ENCODE measurements around the gene SCARF2. TPM values are rescaled to one million over a fixed set of nuclear protein-coding genes. Genes with fewer than 3 reads are reported as not detected.

Gene SCARF2
- total RNA-seq, 2 experiments from 2014 or later: 1.1 to 1.2 TPM

DNA sequence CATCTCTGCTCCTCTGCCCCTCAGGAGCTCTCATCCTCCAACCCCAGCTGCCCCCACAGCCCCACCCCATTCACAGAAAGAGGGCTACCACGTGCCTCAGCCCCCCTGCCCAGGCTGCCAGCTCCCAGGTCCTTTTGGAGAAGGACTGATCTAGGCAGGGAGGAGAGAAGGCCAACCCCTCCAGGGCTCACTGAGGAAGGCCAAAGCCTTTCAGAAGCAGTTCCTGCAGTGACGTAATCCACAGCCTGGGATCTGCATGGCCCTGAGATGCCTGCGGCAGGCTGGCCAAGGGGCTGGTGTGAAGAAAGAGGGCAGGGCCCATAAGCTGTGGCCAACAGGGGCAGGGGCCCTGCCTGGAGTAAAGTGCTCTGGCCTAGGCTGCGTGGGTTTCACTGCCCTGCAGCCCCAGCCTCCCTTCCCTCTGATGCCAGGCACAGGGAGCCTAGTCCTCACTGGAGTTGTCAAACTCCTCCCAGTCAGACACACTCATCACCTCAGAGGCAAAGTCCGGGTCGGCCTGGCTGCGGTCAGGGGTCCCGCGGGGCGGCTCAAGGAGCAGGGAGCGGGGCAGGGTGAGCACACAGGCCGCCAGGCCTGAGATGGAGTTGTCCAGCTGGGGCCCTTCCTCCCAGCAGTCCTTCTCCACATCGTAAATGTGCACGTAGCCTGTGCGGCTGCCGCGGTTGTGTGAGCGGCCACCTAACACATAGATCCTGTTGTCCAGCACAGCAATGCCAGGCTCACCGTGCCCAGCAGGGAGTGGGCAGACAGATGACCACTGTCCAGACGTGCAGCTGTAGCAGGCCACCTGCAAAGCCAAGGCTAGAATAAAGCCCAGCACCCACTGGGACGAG, 4.2 kb upstream of the SCARF2 start:
- POLR2A ChIA-PET: no interaction called here

DNA sequence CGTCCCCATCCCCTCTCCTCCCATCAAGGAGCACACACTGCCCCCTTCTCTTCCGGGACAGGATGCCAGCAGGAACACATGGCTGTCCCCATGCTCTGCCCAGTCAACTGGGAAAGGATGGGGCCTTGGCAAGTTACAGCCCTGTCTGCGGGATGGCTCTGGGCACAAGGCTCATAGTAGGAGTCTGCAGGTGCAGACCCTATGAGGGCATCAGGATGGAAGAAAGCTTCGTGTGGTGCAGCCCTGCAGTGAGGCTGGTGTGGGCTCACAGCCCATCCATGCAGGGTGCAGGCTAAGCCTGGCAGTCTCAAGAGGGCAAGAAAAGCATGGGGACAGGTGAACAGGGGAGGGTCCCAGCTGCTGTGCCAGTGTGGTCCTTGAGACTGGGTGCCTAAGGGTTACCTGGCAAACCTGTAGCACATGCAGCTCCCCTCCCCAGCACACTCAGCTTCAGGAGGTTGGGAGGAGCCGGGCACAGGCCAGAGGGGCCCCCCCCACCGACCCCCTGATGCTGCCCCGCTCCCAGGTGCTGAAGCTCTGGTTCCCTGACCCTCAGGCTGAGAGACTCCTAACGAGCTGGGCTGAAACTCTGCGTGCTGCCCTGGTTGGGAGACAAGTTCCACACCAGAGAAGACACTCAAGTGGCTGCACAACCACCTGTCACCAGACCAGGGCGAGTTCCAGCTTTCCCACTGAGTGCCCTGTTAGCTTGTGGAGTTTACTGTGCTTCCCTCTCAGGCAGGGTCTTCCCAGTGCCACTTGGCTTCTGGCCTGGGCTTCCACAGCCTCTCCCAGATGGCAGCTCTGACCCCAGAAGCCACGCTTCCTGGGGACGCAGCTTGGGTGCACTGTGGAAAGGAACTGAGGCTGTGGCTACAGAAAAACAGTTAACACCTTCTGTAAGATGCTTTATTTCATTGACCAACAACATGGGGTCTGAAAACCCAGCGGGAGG, 3.3 kb upstream of the SCARF2 start:
- peaks cover 25% of the 10 kb centered on the region for H3K27me3 Mint-ChIP-seq
- H3K4me1 Mint-ChIP-seq: peaks cover 8% of the 10 kb centered on the region
- no peak overlapping the region for H3K27ac Mint-ChIP-seq
- DNase-seq: no peak
- H3K36me3 Mint-ChIP-seq (ENCODE audit: low read depth): peaks cover 14% of the 10 kb centered on the region
- no peak overlapping the region for H3K4me3 Mint-ChIP-seq
- CTCF ChIA-PET: interaction anchor here (1.2 to 1.5 kb wide), 2 partner anchors 13 to 23 kb away, joined by 4 to 5 read pairs; no protein-coding TSS in a partner anchor
- POLR2A ChIA-PET: no interaction called here
- no peaks in the 10 kb centered on the region for H3K9me3 Mint-ChIP-seq

More for the DNA sequence above, 4.2 kb upstream of the SCARF2 start:
- no peak for DNase-seq
- Mint-ChIP-seq H3K4me3 (no peak overlapping the region), H3K36me3 (ENCODE audit: low read depth) (peaks cover 14% of the 10 kb centered on the region), H3K9me3 (no peaks in the 10 kb centered on the region), H3K27me3 (peaks cover 20% of the 10 kb centered on the region), H3K4me1 (peaks cover 6% of the 10 kb centered on the region), H3K27ac (no peak overlapping the region)
- CTCF ChIA-PET: interaction anchor here (1.2 to 1.5 kb wide), 2 partner anchors 12 to 22 kb away, joined by 4 to 5 read pairs; no protein-coding TSS in a partner anchor

DNA sequence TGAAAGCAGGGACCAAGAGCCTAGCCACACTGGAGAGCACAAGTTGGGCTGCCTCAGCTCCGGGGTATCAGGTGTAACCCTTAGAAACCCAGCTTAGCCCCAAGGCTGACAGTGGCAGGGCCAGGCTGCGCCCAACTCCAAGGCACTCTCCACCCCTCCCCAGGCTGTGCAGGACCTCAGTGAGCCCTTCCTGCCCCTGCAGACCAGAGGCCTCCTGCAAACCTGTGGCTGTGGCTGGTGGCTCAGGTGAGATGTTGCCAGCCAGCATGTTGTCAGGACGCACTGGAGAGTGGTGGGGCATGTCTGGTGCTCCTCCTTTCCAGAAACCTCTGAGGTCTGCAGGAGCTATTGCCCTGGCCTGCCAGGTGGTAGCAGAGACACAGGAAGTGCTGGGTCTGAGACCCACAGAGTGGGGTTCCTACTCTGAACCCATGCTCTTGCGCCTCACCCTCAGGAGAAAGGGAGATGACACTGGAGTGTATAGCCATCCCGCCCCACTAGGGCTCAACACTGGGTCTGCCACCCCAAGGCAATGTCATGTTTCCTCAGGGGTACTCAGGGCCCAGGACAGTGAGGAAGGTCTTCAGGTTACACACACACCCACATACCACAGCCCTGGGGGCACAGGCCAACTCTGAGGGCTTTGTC, 2.4 kb upstream of the SCARF2 start:
- Mint-ChIP-seq H3K27me3 (peaks cover 34% of the 10 kb centered on the region), H3K4me1 (peaks cover 8% of the 10 kb centered on the region), H3K4me3 (no peak overlapping the region), H3K36me3 (ENCODE audit: low read depth) (peaks cover 14% of the 10 kb centered on the region), H3K9me3 (no peaks in the 10 kb centered on the region), H3K27ac (no peak overlapping the region)
- POLR2A ChIA-PET: no interaction called here
- CTCF ChIA-PET: no interaction called here
- no peak for DNase-seq

- no peak overlapping the region for H3K27ac Mint-ChIP-seq
- ChIA-PET POLR2A (no interaction called here), CTCF (no interaction called here)
- peaks cover 39% of the 10 kb centered on the region for H3K27me3 Mint-ChIP-seq
- no peak overlapping the region for H3K4me3 Mint-ChIP-seq
- H3K9me3 Mint-ChIP-seq: no peaks in the 10 kb centered on the region
- H3K4me1 Mint-ChIP-seq: peaks cover 8% of the 10 kb centered on the region
- no peak for DNase-seq
- peaks cover 13% of the 10 kb centered on the region for H3K36me3 Mint-ChIP-seq (ENCODE audit: low read depth)
These were observed 1.9 kb upstream of the SCARF2 start for GRCh38 chr22:20439556-20439927.

- H3K36me3 Mint-ChIP-seq (ENCODE audit: low read depth): peaks cover 7% of the 10 kb centered on the region
- H3K4me1 Mint-ChIP-seq: peaks cover 8% of the 10 kb centered on the region
- ChIA-PET POLR2A (no interaction called here), CTCF (no interaction called here)
- H3K4me3 Mint-ChIP-seq: no peak overlapping the region
- no peak for DNase-seq
- H3K27ac Mint-ChIP-seq: no peak overlapping the region
- H3K27me3 Mint-ChIP-seq: peaks cover 46% of the 10 kb centered on the region
- no peaks in the 10 kb centered on the region for H3K9me3 Mint-ChIP-seq
These were observed 1.3 kb upstream of the SCARF2 start for GRCh38 chr22:20438678-20439492.

DNA sequence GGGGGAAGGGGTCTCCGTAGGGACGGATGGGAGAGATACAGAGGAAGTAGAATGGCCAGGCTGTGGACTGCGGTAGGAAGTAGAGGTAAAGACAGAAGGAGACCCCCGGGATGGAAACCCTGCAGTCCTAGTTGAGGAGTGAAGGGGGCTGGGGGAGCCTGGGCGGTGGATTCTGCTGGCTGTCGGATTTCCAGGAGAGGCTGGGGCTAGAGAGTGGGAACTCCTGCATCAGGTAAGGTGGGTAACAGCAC, 727 bp upstream of the SCARF2 start:
- POLR2A ChIA-PET: no interaction called here

DNA sequence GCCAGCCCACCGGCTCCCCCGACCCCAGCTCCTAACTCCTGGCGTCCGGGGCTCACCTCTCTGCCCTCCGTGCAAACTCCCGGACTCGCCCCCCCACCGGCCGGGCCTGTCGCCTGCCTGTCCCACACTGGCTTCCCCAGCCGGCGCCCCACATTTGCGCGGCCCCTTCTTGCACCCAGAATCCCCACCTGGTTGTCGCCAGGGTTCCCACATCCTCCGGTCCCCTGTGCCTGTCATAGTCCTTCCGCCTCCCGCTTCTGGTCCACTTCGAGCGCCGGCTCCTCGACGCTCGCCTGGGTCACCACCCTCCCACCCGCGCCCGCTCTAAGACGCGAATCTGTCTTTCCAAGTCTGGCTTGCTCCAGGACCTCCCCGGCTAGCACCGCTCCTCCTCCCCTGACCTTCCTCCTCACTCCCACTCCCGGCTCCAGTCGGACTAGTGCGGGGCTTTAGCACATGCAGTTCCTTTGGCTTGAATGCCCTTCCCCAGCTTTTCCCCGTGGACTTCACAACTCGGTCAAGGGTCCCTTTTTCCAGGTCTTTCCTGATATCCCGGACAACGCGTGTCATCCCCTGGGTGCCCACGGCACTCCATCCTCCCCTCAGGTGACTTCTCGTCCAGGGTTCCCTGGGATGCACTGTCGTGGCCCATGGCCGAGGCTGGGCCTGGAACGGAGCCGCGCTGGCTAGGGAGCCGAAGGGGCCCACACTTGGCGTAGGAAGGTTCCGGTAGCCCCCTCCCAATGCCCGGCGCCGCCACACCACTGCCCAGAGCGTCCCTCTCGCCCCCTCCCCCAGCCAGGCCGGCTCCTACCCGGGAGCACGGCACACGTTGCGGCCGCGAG, 635 bp downstream of the SCARF2 start:
- peak overlapping the region; percentile 43 for H3K4me3 Mint-ChIP-seq
- H3K9me3 Mint-ChIP-seq: no peaks in the 10 kb centered on the region
- no peaks in the 10 kb centered on the region for H3K36me3 Mint-ChIP-seq (ENCODE audit: low read depth)
- no peak for DNase-seq
- H3K27me3 Mint-ChIP-seq: peaks cover 59% of the 10 kb centered on the region
- ChIA-PET CTCF (interaction anchor here (1.2 kb wide), 1 partner anchor 19 kb away, joined by 6 read pairs; no protein-coding TSS in a partner anchor), POLR2A (no interaction called here)
- H3K4me1 Mint-ChIP-seq: peaks cover 12% of the 10 kb centered on the region
- H3K27ac Mint-ChIP-seq: no peak overlapping the region

More for the DNA sequence above, 727 bp upstream of the SCARF2 start:
- Mint-ChIP-seq H3K27ac (no peak overlapping the region), H3K4me1 (peaks cover 8% of the 10 kb centered on the region), H3K27me3 (peaks cover 48% of the 10 kb centered on the region), H3K9me3 (no peaks in the 10 kb centered on the region), H3K4me3 (no peak overlapping the region), H3K36me3 (ENCODE audit: low read depth) (peaks cover 7% of the 10 kb centered on the region)
- CTCF ChIA-PET: no interaction called here
- no peak for DNase-seq

DNA sequence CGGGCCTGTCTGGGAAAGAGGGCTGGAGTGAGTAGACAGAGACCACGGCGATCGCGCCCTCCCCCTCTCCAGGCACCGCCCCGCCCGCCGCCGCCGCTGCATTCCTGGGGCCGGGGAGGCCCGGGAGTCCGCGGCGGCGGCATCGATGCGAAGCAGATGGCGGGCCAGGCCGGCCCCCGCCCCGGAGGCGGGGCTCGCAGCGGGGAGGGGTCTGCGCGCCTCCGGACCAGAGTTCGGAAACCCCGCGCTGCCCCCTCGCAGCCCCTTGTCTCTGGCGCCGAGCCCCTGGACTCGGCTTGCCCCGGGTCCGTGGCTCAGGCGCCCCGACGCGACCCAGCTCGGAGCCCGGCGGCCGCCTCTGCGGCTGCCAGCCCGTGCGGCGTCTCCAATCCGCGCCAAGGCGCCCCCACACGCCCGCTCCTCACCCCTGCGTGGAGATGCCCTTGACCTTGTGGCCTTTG, 1.3 kb downstream of the SCARF2 start:
- Mint-ChIP-seq H3K4me1 (peaks cover 13% of the 10 kb centered on the region), H3K4me3 (peak overlapping the region; percentile 43), H3K27me3 (peaks cover 65% of the 10 kb centered on the region), H3K27ac (no peak overlapping the region), H3K9me3 (no peaks in the 10 kb centered on the region), H3K36me3 (ENCODE audit: low read depth) (no peaks in the 10 kb centered on the region)
- CTCF ChIA-PET: interaction anchor here (1.2 kb wide), 1 partner anchor 20 kb away, joined by 6 read pairs; no protein-coding TSS in a partner anchor
- no peak for DNase-seq
- POLR2A ChIA-PET: no interaction called here

- Mint-ChIP-seq H3K27ac (no peak overlapping the region), H3K4me3 (no peak overlapping the region), H3K9me3 (no peaks in the 10 kb centered on the region), H3K27me3 (peaks cover 68% of the 10 kb centered on the region), H3K4me1 (peaks cover 15% of the 10 kb centered on the region), H3K36me3 (ENCODE audit: low read depth) (no peaks in the 10 kb centered on the region)
- ChIA-PET POLR2A (no interaction called here), CTCF (interaction anchor here (0.8 to 1.2 kb wide), 3 partner anchors 8 to 21 kb away, joined by 3 to 6 read pairs (median 3); no protein-coding TSS in a partner anchor)
- no peak for DNase-seq
These were observed 2.0 kb downstream of the SCARF2 start for GRCh38 chr22:20435436-20436306.

GRCh38 chr22:20434773-20435172, 2.9 kb downstream of the SCARF2 start:
- POLR2A ChIA-PET: no interaction called here
- Mint-ChIP-seq H3K4me3 (no peak overlapping the region), H3K27me3 (peaks cover 73% of the 10 kb centered on the region), H3K27ac (no peak overlapping the region), H3K36me3 (ENCODE audit: low read depth) (no peaks in the 10 kb centered on the region), H3K9me3 (no peaks in the 10 kb centered on the region), H3K4me1 (peaks cover 19% of the 10 kb centered on the region)
- CTCF ChIA-PET: interaction anchor here (1.0 to 2.3 kb wide), 2 partner anchors 16 to 21 kb away, joined by 3 to 7 read pairs; no protein-coding TSS in a partner anchor
- no peak for DNase-seq

GRCh38 chr22:20434264-20434751, 3.3 kb downstream of the SCARF2 start:
- POLR2A ChIA-PET: no interaction called here
- no peak for DNase-seq
- H3K4me3 Mint-ChIP-seq: no peak overlapping the region
- no peaks in the 10 kb centered on the region for H3K9me3 Mint-ChIP-seq
- H3K27ac Mint-ChIP-seq: no peak overlapping the region
- peaks cover 19% of the 10 kb centered on the region for H3K4me1 Mint-ChIP-seq
- H3K27me3 Mint-ChIP-seq: peaks cover 72% of the 10 kb centered on the region
- no peaks in the 10 kb centered on the region for H3K36me3 Mint-ChIP-seq (ENCODE audit: low read depth)
- CTCF ChIA-PET: interaction anchor here (2.3 kb wide), 1 partner anchor 16 kb away, joined by 7 read pairs; no protein-coding TSS in a partner anchor
